Left lung (tissue), 10 donors: ENCODE measurements around the gene METAP1. TPM values are rescaled to one million over a fixed set of nuclear protein-coding genes. Genes with fewer than 3 reads are reported as not detected.

ENCODE experiments used
- ATAC-seq: fragments of 200-7000 bp; cut with Tn5 transposase; one replicate; pipeline ENCODE4 v1.9.1; 2020; ENCODE audit warnings: moderate library complexity
- DNase-seq, 4 donors: peaks; one replicate each; pipeline ENCODE4 v3.0.0-alpha.2; 2013 to 2020
- H3K27ac ChIP-seq, 2 donors: fragments of 200-600 bp; sonication (generic) in 1 of 2; one replicate each; pipeline versions ENCODE4 v1.5.0 to v1.8.0; 2020 to 2021
- H3K27me3 ChIP-seq, 2 donors: fragments of 200-600 bp; sonication (generic) in 1 of 2; one replicate each; pipeline versions ENCODE4 v1.5.0 to v1.8.0; 2020 to 2021
- H3K36me3 ChIP-seq, 2 donors: fragments of 200-600 bp; sonication (generic) in 1 of 2; one replicate each; pipeline versions ENCODE4 v1.5.0 to v1.8.0; 2020 to 2021
- H3K4me1 ChIP-seq, 2 donors: fragments of 200-600 bp; one replicate each; pipeline ENCODE4 v1.8.0; 2021
- H3K4me3 ChIP-seq, 2 donors: fragments of 200-600 bp; sonication (generic) in 1 of 2; one replicate each; pipeline versions ENCODE4 v1.5.0 to v1.8.0; 2020 to 2021; ENCODE audit warnings: mild to moderate bottlenecking in 1 of 2
- H3K9me3 ChIP-seq, 2 donors: fragments of 200-600 bp; sonication (generic) in 1 of 2; one replicate each; pipeline versions ENCODE4 v1.5.0 to v1.8.0; 2020 to 2021
- CTCF ChIP-seq, 2 donors: fragments of 200-600 bp; sonication (generic) in 1 of 2; IDR thresholded peaks; one replicate each; pipeline versions ENCODE4 v1.5.0 to v1.8.0; 2021; ENCODE audit warnings: antibody characterized with exemption in 2 of 2
- intact Hi-C, 2 donors: fragments of 100-400 bp; cut with DNase I; formaldehyde crosslinking; loops; one replicate each; pipeline versions ENCODE4 v1.11.2 to v1.14.2; 2022
- polyA plus RNA-seq, 6 donors: library from polyadenylated mRNA; unstranded; fragments of 120-200 nt; gene quantifications; one replicate each; pipeline ENCODE4 v1.2.1, GENCODE V29; 2013; ENCODE audit not compliant: insufficient read length in 6 of 6
- total RNA-seq, 2 donors: library from RNA; stranded (reverse); fragmentation: NEBNext Ultra II Directional; extraction: Animal tissue kit (Norgen Biotek cat#: 25700); gene quantifications; one replicate each; pipeline ENCODE4 v1.2.1, GENCODE V29; 2021
- donor health status: DM: no; HTN: yes; CAD: no.
- donor health status: DM: no; HTN: no; CAD: no.

Gene METAP1
- total and polyA plus RNA-seq, 8 donors = 31.5 to 73.1 (median 61.5) TPM

GRCh38 chr4:99047710-99048109 is 52.2 kb downstream of the METAP1 start:
- DNase-seq (no peak), ATAC-seq (no peak)
- Histone ChIP-seq H3K36me3 (peaks cover 0 to 52% of the 10 kb centered on the region in 2 donors), H3K27me3 (no peaks in the 10 kb centered on the region), H3K9me3 (no peaks in the 10 kb centered on the region), H3K4me1 (no peaks in the 10 kb centered on the region), H3K4me3 (no peak overlapping the region), H3K27ac (no peak overlapping the region)
- intact Hi-C loops = no loop called here
- TF ChIP-seq CTCF (IDR thresholded peaks at IDR 0.05) = no peak

GRCh38 chr4:99052902-99053301 is 57.4 kb downstream of the METAP1 start:
- intact Hi-C loops = no loop called here
- DNase-seq (no peak), ATAC-seq (no peak)
- Histone ChIP-seq H3K27ac (no peak overlapping the region), H3K27me3 (no peaks in the 10 kb centered on the region), H3K9me3 (no peaks in the 10 kb centered on the region), H3K36me3 (peaks cover 0 to 40% of the 10 kb centered on the region in 2 donors), H3K4me1 (peaks cover 6 to 7% of the 10 kb centered on the region in 2 donors), H3K4me3 (no peak overlapping the region)
- no peak for TF ChIP-seq CTCF (IDR thresholded peaks at IDR 0.05)

- no peak overlapping the region for H3K4me3 ChIP-seq
- no peak for TF ChIP-seq CTCF (IDR thresholded peaks at IDR 0.05)
- ATAC-seq (peak; percentile 76), DNase-seq (peak in 1 of 4 donors; percentile 3)
- intact Hi-C loops = no loop called here
- no peaks in the 10 kb centered on the region for H3K9me3 ChIP-seq
- peaks cover 0 to 37% of the 10 kb centered on the region in 2 donors for H3K36me3 ChIP-seq
- H3K27me3 ChIP-seq = no peaks in the 10 kb centered on the region
- H3K27ac ChIP-seq = peak overlapping the region in 1 of 2 donors; percentile 21
- peaks cover 6 to 7% of the 10 kb centered on the region in 2 donors for H3K4me1 ChIP-seq
Observed at GRCh38 chr4:99054428-99054994, 59.0 kb downstream of the METAP1 start.

GRCh38 chr4:99058228-99058627 is 62.7 kb downstream of the METAP1 start:
- no peaks in the 10 kb centered on the region for H3K27me3 ChIP-seq
- no peak for DNase-seq
- H3K27ac ChIP-seq = no peak overlapping the region
- no peaks in the 10 kb centered on the region for H3K9me3 ChIP-seq
- no peak overlapping the region for H3K4me3 ChIP-seq
- peaks cover 6 to 11% of the 10 kb centered on the region in 2 donors for H3K4me1 ChIP-seq
- TF ChIP-seq CTCF (IDR thresholded peaks at IDR 0.05) = no peak
- intact Hi-C loops = no loop called here
- no peak for ATAC-seq
- H3K36me3 ChIP-seq = peaks cover 0 to 30% of the 10 kb centered on the region in 2 donors

- Histone ChIP-seq H3K4me1 (peaks cover 6 to 11% of the 10 kb centered on the region in 2 donors), H3K27ac (no peak overlapping the region), H3K27me3 (no peaks in the 10 kb centered on the region), H3K4me3 (no peak overlapping the region), H3K36me3 (peaks cover 0 to 30% of the 10 kb centered on the region in 2 donors), H3K9me3 (no peaks in the 10 kb centered on the region)
- DNase-seq (no peak), ATAC-seq (no peak)
- intact Hi-C loops = no loop called here
- no peak for TF ChIP-seq CTCF (IDR thresholded peaks at IDR 0.05)
Observed at GRCh38 chr4:99059550-99059949, 64.0 kb downstream of the METAP1 start.
